ENCODE data around the gene GRHL3. TPM values are rescaled to one million over a fixed set of nuclear protein-coding genes. Genes with fewer than 3 reads are reported as not detected.

GRHL3 gene
- total and polyA plus RNA-seq, 11 donors, result 0.03 to 0.61 TPM; not detected in 9

DNA sequence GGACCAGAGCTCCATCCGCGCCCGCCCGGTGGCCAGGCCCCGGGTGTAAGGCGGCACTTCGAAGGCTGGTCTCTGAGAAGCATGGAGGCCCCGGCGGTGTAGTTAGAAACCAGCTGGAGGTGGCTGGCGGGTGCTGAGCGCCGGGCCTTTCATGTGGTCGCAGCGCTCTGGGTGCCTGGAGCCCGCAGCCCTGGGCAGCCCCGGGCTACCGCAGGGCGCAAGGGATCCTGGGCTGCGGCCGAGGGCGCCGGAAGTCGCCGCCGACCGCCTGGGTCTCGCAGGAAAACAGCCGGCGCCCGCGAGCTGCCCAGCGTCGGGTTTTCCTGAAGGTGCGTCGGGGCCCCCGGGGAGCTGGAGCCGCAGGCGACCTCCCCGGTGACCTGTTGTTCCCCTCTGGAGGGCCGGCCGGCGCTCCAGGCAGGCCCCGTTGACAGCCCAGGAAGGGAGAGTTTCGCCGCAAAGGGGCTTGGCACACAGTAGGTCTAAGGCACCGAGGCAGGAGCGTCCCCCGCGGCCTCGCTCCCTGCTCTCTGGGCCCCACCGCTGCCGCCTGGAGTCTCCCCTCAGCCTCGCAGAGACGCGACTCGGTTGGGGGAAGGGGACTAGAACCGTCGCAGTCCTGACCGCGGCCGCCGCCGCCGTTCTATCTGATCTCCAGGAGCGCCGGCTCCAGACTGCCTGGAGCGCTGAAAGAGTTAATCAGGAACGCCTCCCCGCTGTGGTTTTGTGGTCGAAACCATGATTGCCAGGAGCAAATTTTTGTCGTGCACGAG lies 2.7 kb downstream of the GRHL3 start:
- no peaks in the 10 kb centered on the region for H3K9me3 ChIP-seq
- H3K27ac ChIP-seq, result peak overlapping the region in 4 of 12 donors; percentile 8 to 51 (median 26)
- H3K4me3 ChIP-seq, result peak overlapping the region; percentile 28 to 64 (median 52)
- peaks cover 10 to 56% (median 37%) of the 10 kb centered on the region in 9 donors for H3K27me3 ChIP-seq
- 11 to 21% (median 16%) methylated on average over 21 to 72 of the region's 72 CpGs for WGBS, 4 donors
- H3K4me1 ChIP-seq, result peaks cover 0 to 22% (median 8%) of the 10 kb centered on the region in 12 donors
- no peaks in the 10 kb centered on the region for H3K36me3 ChIP-seq
- DNase-seq, result peak in 4 of 5 donors; percentile 22 to 76 (median 42)
- peak in 3 of 4 donors; percentile 65 to 82 (median 69) for ATAC-seq
- intact Hi-C loops (cut with DNase I), result no loop called here
- TF ChIP-seq, protein P1, sequence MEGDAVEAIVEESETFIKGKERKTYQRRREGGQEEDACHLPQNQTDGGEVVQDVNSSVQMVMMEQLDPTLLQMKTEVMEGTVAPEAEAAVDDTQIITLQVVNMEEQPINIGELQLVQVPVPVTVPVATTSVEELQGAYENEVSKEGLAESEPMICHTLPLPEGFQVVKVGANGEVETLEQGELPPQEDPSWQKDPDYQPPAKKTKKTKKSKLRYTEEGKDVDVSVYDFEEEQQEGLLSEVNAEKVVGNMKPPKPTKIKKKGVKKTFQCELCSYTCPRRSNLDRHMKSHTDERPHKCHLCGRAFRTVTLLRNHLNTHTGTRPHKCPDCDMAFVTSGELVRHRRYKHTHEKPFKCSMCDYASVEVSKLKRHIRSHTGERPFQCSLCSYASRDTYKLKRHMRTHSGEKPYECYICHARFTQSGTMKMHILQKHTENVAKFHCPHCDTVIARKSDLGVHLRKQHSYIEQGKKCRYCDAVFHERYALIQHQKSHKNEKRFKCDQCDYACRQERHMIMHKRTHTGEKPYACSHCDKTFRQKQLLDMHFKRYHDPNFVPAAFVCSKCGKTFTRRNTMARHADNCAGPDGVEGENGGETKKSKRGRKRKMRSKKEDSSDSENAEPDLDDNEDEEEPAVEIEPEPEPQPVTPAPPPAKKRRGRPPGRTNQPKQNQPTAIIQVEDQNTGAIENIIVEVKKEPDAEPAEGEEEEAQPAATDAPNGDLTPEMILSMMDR (IDR thresholded peaks at IDR 0.05), result no peak
- TF ChIP-seq POLR2A (IDR thresholded peaks at IDR 0.05), result no peak

DNA sequence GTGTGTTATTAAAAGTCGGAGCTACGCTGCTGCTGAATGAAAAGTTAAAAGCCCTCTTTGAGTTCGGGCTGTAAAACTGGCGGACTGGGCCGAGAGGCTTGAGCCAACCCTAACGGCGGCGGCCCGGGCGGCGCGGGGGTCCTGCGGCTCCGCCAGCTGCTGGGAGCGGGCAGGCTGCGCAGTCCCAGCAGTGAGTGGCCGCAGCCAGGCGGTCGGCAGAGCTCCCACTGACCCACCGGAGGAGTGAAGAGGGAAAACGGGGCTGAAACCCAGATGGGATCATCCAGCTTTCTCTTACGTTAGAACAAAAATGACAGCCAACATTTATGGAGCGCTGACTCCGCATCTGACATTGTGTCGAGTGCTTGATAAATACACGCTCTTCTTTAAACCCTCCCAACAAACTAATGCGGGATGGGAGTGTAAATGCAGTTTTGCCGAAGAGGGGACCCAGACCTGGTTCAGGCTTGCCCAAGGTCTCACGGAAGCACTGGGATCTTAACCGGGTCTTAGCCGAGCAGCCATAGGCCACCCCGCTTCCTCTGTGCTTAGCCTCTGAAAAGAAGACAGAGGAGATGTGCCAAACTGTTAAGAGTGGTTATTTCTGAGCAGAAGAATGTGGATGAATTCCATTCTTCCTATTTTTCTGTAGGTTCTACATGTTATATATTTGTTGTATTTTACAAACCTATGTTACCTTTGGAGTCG lies 3.5 kb downstream of the GRHL3 start:
- peaks cover 10 to 49% (median 30%) of the 10 kb centered on the region in 9 donors for H3K27me3 ChIP-seq
- peak overlapping the region; percentile 28 to 64 (median 52) for H3K4me3 ChIP-seq
- TF ChIP-seq, protein P1 (IDR thresholded peaks at IDR 0.05), result no peak
- TF ChIP-seq POLR2A (IDR thresholded peaks at IDR 0.05), result no peak
- 41 to 51% (median 46%) methylated on average over 28 to 33 of the region's 33 CpGs for WGBS, 4 donors
- no peaks in the 10 kb centered on the region for H3K9me3 ChIP-seq
- peaks cover 0 to 22% (median 8%) of the 10 kb centered on the region in 12 donors for H3K4me1 ChIP-seq
- no peak for DNase-seq
- peak overlapping the region in 1 of 12 donors; percentile 51 for H3K27ac ChIP-seq
- intact Hi-C loops (cut with DNase I), result no loop called here
- peak in 3 of 4 donors; percentile 20 to 42 (median 35) for ATAC-seq
- no peaks in the 10 kb centered on the region for H3K36me3 ChIP-seq

DNA sequence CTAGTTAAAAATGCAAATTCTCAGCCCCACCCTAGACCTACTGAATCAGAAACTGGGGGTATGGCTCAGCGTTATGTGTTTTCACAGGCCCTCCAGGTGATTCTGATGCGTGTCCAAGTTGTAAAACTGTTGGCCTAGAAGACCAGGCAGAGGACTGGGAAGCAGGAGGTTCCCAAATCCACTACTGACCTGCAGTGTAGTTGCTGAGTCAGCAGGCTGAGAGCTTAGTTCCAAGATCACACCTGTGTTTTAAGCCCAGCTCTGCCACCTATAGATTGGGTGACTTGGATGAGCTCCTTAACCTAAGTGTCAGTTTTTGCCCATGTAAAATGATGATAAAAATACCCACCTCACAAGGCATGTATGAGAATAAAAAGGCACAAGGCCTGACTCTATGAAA lies 4.1 kb downstream of the GRHL3 start:
- WGBS, 4 donors, result 93 to 99% (median 97%) methylated on average over 2 of the region's 2 CpGs
- intact Hi-C loops (cut with DNase I), result no loop called here
- no peaks in the 10 kb centered on the region for H3K9me3 ChIP-seq
- no peak for DNase-seq
- no peak overlapping the region for H3K27ac ChIP-seq
- no peaks in the 10 kb centered on the region for H3K36me3 ChIP-seq
- ATAC-seq, result no peak
- H3K27me3 ChIP-seq, result peaks cover 8 to 47% (median 25%) of the 10 kb centered on the region in 9 donors
- peaks cover 0 to 22% (median 8%) of the 10 kb centered on the region in 12 donors for H3K4me1 ChIP-seq
- TF ChIP-seq, protein P1 (IDR thresholded peaks at IDR 0.05), result no peak
- TF ChIP-seq POLR2A (IDR thresholded peaks at IDR 0.05), result no peak
- H3K4me3 ChIP-seq, result no peak overlapping the region

DNA sequence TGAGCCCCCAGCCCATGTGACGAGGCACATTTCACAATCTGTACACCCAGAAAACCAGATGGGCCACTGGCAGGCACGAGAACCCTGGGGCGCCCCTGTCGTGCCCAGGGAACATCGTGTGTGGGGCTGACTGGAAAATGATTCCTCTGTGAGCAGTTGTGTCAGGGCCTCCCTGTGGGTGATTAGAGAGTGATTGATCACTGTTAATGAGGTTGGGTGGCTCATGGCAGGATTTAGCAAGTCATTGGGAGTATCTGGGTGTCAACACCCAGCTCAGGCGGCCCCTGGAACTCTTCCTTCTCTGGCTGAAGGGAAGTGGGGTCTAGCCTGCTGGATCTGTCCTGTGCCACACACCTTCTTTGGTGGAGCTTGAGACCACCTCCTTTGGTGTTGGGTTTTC lies 5.7 kb downstream of the GRHL3 start:
- Histone ChIP-seq H3K27ac (no peak overlapping the region), H3K9me3 (no peaks in the 10 kb centered on the region), H3K4me1 (peaks cover 0 to 17% (median 7%) of the 10 kb centered on the region in 12 donors), H3K27me3 (peaks cover 0 to 33% (median 14%) of the 10 kb centered on the region in 9 donors), H3K36me3 (no peaks in the 10 kb centered on the region), H3K4me3 (no peak overlapping the region)
- DNase-seq (no peak), ATAC-seq (no peak)
- WGBS, 4 donors, result 79 to 92% (median 87%) methylated on average over 6 of the region's 6 CpGs
- intact Hi-C loops (cut with DNase I), result loop anchor here in 1 of 10 donors (5.0 kb wide), 1 partner anchor 62 kb away; no protein-coding TSS in a partner anchor
- TF ChIP-seq, protein P1 (IDR thresholded peaks at IDR 0.05), result no peak
- no peak for TF ChIP-seq POLR2A (IDR thresholded peaks at IDR 0.05)
